Cerebellar nuclear complex (tissue), 1 donor: ENCODE measurements around the gene TBXA2R.
"Not testable (repeated sequence)": the region's sequence is repeated elsewhere in the genome, so short reads cannot be mapped to it uniquely, and the experiment has no call there.

Experiments used
- DNase-seq, 2 experiments: peaks; one replicate each; lab custom pipeline; 2025; lab: John Stamatoyannopoulos, UW

TBXA2R gene

GRCh38 chr19:3577723-3578344 lies 28.8 kb downstream of the TBXA2R start:
- DNase-seq = no peak

- DNase-seq = no peak
These were observed 29.8 kb downstream of the TBXA2R start for GRCh38 chr19:3576696-3577443.

- no peak for DNase-seq
These were observed 30.6 kb downstream of the TBXA2R start for GRCh38 chr19:3575949-3576673.

- no peak for DNase-seq
These were observed 31.4 kb downstream of the TBXA2R start for GRCh38 chr19:3575260-3575741.

GRCh38 chr19:3573858-3574637 lies 32.6 kb downstream of the TBXA2R start:
- DNase-seq = no peak

- DNase-seq = no peak
These were observed 33.4 kb downstream of the TBXA2R start for GRCh38 chr19:3573162-3573857.

- DNase-seq = no peak
These were observed 33.9 kb downstream of the TBXA2R start, which contains the start of gene HMG20B for GRCh38 chr19:3572855-3573161. TSS of gene HMG20B (plus strand) at chr19:3572944. CDS start at chr19:3573310, 366 bp downstream.

- DNase-seq = peak; percentile 69 to 87
These were observed 34.4 kb downstream of the TBXA2R start for GRCh38 chr19:3572132-3572854.

GRCh38 chr19:3570606-3571011 lies 36.1 kb downstream of the TBXA2R start:
- no peak for DNase-seq

GRCh38 chr19:3570042-3570441 lies 36.6 kb downstream of the TBXA2R start:
- not testable (repeated sequence) for DNase-seq

- no peak for DNase-seq
These were observed 41.5 kb downstream of the TBXA2R start for GRCh38 chr19:3565139-3565538.

- no peak for DNase-seq
These were observed 42.8 kb downstream of the TBXA2R start for GRCh38 chr19:3563709-3564524.

GRCh38 chr19:3557461-3558248 lies 49.0 kb downstream of the TBXA2R start, which contains the start of gene MFSD12:
TSS of gene MFSD12 (minus strand) at chr19:3557586. CDS start at chr19:3557403, 183 bp downstream.
- DNase-seq = peak in 1 of 2 experiments; percentile 54

GRCh38 chr19:3556978-3557460 lies 49.7 kb downstream of the TBXA2R start:
- DNase-seq = no peak

GRCh38 chr19:3556423-3556977 lies 50.2 kb downstream of the TBXA2R start:
- DNase-seq = no peak

- DNase-seq = no peak
These were observed 50.8 kb downstream of the TBXA2R start for GRCh38 chr19:3555653-3556422.

GRCh38 chr19:3554254-3555083 lies 52.2 kb downstream of the TBXA2R start:
- no peak for DNase-seq
